HUES48 (cell line): ENCODE results near the gene COL6A3.

ENCODE experiments used
- H3K27ac ChIP-seq: one replicate; pipeline ENCODE4 v1.7.0; 2013; ENCODE audit warnings: low read depth, low read length, inconsistent platforms
- H3K27me3 ChIP-seq: 2 replicates; pipeline ENCODE4 v1.6.1; 2013; ENCODE audit warnings: mild to moderate bottlenecking, low read length; ENCODE audit not compliant: control insufficient read depth, insufficient read depth
- H3K36me3 ChIP-seq: 2 replicates; pipeline ENCODE4 v1.6.1; 2013; ENCODE audit warnings: low read length; ENCODE audit not compliant: control insufficient read depth, insufficient read depth
- H3K4me1 ChIP-seq: 2 replicates; pipeline ENCODE4 v1.6.1; 2013; ENCODE audit warnings: mild to moderate bottlenecking, low read length; ENCODE audit not compliant: control insufficient read depth, insufficient read depth
- H3K4me3 ChIP-seq: 2 replicates; pipeline ENCODE4 v1.5.1; 2013; ENCODE audit warnings: mild to moderate bottlenecking, low read depth, low read length
- H3K9ac ChIP-seq: 2 replicates; pipeline ENCODE4 v1.6.1; 2013; ENCODE audit warnings: mild to moderate bottlenecking, low read depth, low read length, moderate library complexity
- H3K9me3 ChIP-seq: 2 replicates; pipeline ENCODE4 v1.6.1; 2013; ENCODE audit warnings: low read length; ENCODE audit not compliant: control insufficient read depth, insufficient read depth

The COL6A3 gene, protein sequence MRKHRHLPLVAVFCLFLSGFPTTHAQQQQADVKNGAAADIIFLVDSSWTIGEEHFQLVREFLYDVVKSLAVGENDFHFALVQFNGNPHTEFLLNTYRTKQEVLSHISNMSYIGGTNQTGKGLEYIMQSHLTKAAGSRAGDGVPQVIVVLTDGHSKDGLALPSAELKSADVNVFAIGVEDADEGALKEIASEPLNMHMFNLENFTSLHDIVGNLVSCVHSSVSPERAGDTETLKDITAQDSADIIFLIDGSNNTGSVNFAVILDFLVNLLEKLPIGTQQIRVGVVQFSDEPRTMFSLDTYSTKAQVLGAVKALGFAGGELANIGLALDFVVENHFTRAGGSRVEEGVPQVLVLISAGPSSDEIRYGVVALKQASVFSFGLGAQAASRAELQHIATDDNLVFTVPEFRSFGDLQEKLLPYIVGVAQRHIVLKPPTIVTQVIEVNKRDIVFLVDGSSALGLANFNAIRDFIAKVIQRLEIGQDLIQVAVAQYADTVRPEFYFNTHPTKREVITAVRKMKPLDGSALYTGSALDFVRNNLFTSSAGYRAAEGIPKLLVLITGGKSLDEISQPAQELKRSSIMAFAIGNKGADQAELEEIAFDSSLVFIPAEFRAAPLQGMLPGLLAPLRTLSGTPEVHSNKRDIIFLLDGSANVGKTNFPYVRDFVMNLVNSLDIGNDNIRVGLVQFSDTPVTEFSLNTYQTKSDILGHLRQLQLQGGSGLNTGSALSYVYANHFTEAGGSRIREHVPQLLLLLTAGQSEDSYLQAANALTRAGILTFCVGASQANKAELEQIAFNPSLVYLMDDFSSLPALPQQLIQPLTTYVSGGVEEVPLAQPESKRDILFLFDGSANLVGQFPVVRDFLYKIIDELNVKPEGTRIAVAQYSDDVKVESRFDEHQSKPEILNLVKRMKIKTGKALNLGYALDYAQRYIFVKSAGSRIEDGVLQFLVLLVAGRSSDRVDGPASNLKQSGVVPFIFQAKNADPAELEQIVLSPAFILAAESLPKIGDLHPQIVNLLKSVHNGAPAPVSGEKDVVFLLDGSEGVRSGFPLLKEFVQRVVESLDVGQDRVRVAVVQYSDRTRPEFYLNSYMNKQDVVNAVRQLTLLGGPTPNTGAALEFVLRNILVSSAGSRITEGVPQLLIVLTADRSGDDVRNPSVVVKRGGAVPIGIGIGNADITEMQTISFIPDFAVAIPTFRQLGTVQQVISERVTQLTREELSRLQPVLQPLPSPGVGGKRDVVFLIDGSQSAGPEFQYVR (N-terminal part only)

DNA sequence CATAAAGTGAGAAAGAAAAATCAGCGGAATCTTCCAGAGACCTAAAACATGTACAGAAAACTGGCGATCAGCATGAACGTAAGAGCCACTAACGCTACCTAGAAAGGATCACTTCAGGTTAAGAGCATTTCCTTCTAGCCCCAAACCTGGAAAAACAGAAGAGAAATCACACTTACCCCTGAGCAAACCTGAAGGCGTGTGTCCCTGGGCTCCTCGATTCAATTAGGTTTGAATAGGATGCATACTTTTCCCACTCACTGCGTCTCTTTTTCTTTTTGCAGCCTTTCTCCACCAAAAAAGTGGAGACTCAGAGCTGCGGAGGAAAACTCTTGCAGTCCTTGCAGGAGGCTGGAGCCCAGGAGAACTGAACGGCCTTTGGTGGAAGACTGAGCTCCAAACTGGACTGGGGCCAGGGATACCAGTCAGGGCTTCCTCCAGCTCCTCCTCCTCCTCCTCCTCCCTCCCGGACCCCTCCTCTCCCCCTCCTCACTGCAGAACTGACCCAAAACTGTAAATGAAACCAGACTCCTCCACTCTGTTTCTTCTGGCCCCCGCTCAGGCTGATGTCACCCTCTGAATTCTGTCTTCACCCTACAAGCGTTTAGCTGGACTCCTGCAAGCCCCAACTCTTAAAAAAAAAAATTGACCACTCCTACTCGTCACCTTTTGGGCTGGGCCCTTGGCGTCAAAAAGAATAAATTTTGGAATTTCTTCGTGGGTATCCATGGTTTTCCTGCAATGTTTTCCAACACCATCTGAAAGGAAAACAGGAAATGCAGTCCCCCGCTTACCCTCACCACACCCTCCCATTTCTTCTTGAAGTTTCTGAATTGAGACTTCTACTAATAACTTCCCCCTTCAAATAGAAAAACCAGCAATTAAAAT is at the start of gene COL6A3:
TSS of gene COL6A3 (minus strand) at position 388 of the 885 bp plus-strand sequence. CDS start 17,347 bp downstream, outside the sequence.
- Histone ChIP-seq H3K4me3 (no peak within 1 kb of the TSS; the same call in 1 of the 2 replicates), H3K9ac (no peak within 1 kb of the TSS), H3K36me3 (no peaks in the 10 kb centered on the region), H3K4me1 (no peaks in the 10 kb centered on the region), H3K27me3 (no peaks in the 10 kb centered on the region), H3K27ac (no peak within 1 kb of the TSS), H3K9me3 (no peaks in the 10 kb centered on the region)

DNA sequence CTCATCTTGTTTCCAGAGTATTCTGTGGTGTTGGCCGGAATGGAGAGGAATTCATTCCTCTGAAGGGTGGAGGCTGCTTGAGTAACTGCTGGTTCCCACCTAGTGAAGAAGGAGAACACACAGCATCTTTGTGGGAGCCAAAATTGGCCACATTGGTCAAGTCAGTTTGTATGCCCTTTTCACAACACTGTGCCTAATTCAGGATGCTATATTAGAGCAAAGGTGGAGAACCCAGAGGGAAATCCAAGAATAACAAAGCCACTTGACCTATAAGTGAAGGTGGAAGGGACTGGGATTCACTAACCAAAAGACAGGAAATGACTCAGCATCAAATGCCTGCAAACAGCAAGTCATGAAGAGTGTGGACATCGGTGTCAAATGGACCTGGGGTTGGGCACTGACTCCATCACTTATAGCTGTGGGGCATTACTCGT is 45.8 kb upstream of the COL6A3 start:
- Histone ChIP-seq H3K4me3 (no peak overlapping the region), H3K36me3 (no peaks in the 10 kb centered on the region), H3K9ac (no peak overlapping the region), H3K27ac (no peak overlapping the region), H3K9me3 (no peaks in the 10 kb centered on the region), H3K4me1 (no peaks in the 10 kb centered on the region), H3K27me3 (no peaks in the 10 kb centered on the region)

DNA sequence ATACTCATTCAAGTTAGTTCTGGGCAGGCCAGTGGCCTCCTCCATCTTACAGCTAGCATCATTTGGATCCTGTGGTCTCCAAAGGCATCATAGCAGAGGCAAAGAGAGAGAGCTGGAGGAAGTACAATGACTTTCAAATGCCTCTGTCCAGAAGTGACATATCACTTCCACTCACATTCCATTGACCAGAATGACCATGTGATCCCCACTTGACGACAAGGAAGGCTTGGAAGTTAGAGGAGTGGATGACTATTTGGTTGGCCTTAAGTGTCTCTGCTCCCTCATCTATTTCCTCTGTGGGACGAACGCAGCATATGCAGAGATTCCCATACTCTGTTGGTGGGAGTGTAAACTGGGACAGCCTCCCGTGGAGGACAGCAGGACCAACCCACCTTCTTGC is 45.3 kb upstream of the COL6A3 start:
- Histone ChIP-seq H3K27ac (no peak overlapping the region), H3K36me3 (no peaks in the 10 kb centered on the region), H3K4me1 (no peaks in the 10 kb centered on the region), H3K4me3 (no peak overlapping the region), H3K9ac (no peak overlapping the region), H3K9me3 (no peaks in the 10 kb centered on the region), H3K27me3 (no peaks in the 10 kb centered on the region)

DNA sequence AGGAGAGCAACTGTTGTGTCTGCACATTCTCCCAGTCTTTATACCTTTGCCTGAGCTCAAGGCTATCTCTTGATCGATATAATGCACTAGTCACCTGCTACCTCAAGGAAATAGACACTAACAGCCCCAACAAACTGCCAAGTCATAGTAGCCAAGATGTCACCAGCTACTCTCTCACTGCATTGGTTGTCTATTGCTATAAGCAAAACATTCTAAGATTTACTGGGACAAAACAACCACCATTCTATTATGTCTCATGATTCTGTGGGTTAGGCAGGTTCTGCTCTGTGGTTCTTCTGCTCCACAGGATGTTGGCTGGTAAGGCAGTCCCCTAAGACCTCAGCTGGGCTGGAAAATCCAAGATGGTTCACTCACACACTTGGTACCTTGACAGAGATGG is 44.6 kb upstream of the COL6A3 start:
- Histone ChIP-seq H3K9ac (no peak overlapping the region), H3K4me3 (no peak overlapping the region), H3K4me1 (no peaks in the 10 kb centered on the region), H3K36me3 (no peaks in the 10 kb centered on the region), H3K27ac (no peak overlapping the region), H3K9me3 (no peaks in the 10 kb centered on the region), H3K27me3 (no peaks in the 10 kb centered on the region)

DNA sequence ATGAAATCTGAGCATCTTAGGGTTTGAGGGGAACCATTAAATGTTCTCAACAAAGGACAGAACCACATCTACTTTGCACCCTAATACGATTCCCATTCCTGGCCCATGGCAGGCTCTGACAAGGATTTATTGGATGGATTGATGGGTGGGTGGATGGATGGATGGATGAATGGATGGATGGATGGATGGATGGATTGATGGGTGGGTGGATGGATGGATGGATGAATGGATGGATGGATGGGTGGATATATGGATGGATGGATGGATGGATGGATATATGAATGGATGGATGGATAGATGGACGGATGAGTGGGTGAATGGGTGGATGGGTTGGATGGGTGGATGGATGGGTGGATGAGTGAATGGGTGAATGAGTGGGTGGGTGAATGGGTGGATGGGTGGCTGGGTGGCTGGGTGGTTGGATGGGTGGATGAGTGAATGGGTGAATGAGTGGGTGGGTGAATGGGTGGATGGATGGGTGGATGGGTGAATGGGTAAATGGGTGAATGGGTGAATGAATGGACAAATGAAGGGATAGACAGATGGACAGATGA is 43.5 kb upstream of the COL6A3 start:
- Histone ChIP-seq H3K27ac (no peak overlapping the region), H3K36me3 (no peaks in the 10 kb centered on the region), H3K9ac (no peak overlapping the region), H3K27me3 (no peaks in the 10 kb centered on the region), H3K9me3 (no peaks in the 10 kb centered on the region), H3K4me1 (no peaks in the 10 kb centered on the region), H3K4me3 (no peak overlapping the region)

DNA sequence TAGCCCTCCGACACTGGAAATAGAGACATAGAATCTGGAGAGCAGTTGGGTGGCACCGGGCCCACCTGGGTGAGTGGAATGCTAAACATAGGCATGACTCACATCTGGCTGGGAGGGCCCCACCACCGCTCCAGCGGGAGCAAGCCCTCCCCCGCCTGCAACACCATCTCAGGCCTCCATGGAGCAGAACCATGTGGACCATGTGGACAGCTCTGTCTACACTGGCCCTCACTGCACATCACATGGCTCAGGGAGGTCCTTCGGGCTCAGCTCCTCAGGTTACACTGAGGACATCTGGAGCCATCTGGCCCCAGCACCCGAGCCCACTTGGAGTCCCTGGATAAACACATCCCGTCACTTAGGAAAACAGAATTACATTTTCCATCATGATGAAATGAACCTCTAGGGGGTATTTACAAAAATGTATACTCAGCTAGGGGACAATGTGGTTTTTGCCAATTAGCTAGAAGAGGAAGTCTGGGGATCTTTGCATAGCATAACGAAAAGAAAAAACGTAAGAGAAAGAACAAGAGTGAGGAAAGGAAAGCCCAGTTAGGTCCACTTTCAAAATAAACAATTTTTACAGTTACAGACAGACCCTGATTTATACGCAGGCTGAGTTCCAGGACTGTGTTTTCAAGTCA is 42.4 kb upstream of the COL6A3 start:
- Histone ChIP-seq H3K36me3 (no peaks in the 10 kb centered on the region), H3K9me3 (no peaks in the 10 kb centered on the region), H3K4me3 (no peak overlapping the region), H3K27ac (no peak overlapping the region), H3K4me1 (peaks cover 9% of the 10 kb centered on the region), H3K9ac (no peak overlapping the region), H3K27me3 (no peaks in the 10 kb centered on the region)

DNA sequence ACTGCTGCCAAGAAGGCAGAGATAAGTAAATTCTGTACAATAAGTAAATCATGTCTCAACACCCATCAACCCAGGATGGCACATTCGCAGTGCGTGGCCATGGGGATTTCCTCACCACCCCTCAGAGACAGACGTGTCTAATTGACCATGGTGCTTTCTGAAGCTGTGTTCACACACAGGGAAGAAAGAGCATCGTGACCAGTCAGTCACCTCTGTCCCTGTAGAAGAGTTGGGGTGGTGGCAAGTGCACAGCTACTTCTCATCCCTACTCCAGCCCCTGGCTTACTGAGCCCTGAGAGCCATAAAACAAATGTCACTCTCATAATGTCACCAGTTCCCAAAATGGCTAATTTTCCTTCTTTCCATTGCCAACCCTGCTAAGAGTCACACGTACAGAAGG is 41.8 kb upstream of the COL6A3 start:
- no peaks in the 10 kb centered on the region for H3K27me3 ChIP-seq
- no peak overlapping the region for H3K27ac ChIP-seq
- H3K9ac ChIP-seq, result no peak overlapping the region
- H3K4me1 ChIP-seq, result peaks cover 9% of the 10 kb centered on the region
- no peaks in the 10 kb centered on the region for H3K36me3 ChIP-seq
- no peaks in the 10 kb centered on the region for H3K9me3 ChIP-seq
- H3K4me3 ChIP-seq, result no peak overlapping the region

DNA sequence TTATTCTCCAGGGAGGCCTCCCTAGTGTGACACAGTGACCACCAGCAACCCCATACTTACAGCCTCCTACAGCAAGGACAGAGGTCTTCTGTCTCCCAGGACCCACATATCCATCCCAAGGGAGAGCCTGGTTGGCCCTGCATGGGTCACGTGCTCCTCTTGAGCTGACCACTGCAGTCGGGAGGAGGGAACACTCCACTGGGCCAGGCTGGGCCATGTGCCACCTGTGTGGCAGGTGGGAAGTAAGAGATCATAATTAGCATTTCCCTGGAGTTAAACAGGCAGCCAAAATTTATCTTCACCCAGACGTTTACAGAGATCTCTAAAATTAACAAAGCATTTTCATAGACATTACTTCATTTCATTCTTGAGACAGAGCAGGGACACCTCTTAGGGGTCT is 39.7 kb upstream of the COL6A3 start:
- Histone ChIP-seq H3K27me3 (no peaks in the 10 kb centered on the region), H3K27ac (no peak overlapping the region), H3K4me3 (no peak overlapping the region), H3K4me1 (peaks cover 9% of the 10 kb centered on the region), H3K36me3 (no peaks in the 10 kb centered on the region), H3K9me3 (no peaks in the 10 kb centered on the region), H3K9ac (no peak overlapping the region)

DNA sequence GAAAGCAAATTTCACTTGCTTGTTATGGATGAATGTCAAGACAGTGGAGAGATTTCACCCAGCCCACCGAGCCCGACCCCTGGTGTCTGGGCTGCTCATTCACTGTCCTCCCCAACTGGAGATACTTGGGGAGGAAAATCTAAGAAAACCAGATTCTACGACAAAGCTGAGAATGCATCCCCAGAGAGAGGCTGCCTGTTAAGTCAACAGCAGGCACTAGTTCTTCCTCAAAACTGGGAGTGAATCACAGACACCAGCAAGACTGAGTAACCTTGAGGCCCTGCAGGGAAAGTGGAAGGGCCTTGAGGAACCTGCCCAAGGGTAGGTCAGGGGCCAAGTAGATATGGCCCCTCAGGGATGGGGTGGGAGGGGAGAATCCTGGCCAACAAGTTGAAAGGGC is 38.9 kb upstream of the COL6A3 start:
- Histone ChIP-seq H3K4me1 (peaks cover 9% of the 10 kb centered on the region), H3K27ac (no peak overlapping the region), H3K9ac (no peak overlapping the region), H3K4me3 (no peak overlapping the region), H3K27me3 (no peaks in the 10 kb centered on the region), H3K9me3 (no peaks in the 10 kb centered on the region), H3K36me3 (no peaks in the 10 kb centered on the region)
